Activated T-helper 2 cell treated with anti-CD3 and anti-CD28 coated beads, Interferon-gamma antibody, Interleukin-2, Interleukin-4, amounts not matched to agents 10 μg/mL and 5 μg/mL and 100 μg/mL, durations not matched to agents 14 hours and 24 hours and 36 hours (primary cell): ENCODE data around the gene ZNF514. TPM values are rescaled to one million over a fixed set of nuclear protein-coding genes. Genes with fewer than 3 reads are reported as not detected.
"Not testable (repeated sequence)": the region's sequence is repeated elsewhere in the genome, so short reads cannot be mapped to it uniquely, and the experiment has no call there.

Experiments used
- DNase-seq: peaks from one replicate; pipeline ENCODE4 v3.0.0; 2021; ENCODE audit warnings: low spot score
- H3K27ac Mint-ChIP-seq: one replicate; pipeline ENCODE4 v1.8.0; 2021; ENCODE audit warnings: mixed read lengths
- H3K27me3 Mint-ChIP-seq: one replicate; pipeline ENCODE4 v1.8.0; 2021; ENCODE audit warnings: low read depth, mixed read lengths
- H3K36me3 Mint-ChIP-seq: one replicate; pipeline ENCODE4 v1.8.0; 2021; ENCODE audit warnings: low read depth, mixed read lengths
- H3K4me1 Mint-ChIP-seq: one replicate; pipeline ENCODE4 v1.8.0; 2021; ENCODE audit warnings: low read depth, mixed read lengths
- H3K4me3 Mint-ChIP-seq: one replicate; pipeline ENCODE4 v1.8.0; 2021; ENCODE audit warnings: low read depth, mild to moderate bottlenecking, moderate library complexity, mixed read lengths
- H3K9me3 Mint-ChIP-seq: one replicate; pipeline ENCODE4 v1.8.0; 2021; ENCODE audit warnings: mixed read lengths
- intact Hi-C: fragments of 100-400 bp; cut with micrococcal nuclease; formaldehyde crosslinking; loops from one replicate; pipeline ENCODE4 v1.15.1; 2023
- total RNA-seq: library from RNA; stranded (reverse); gene quantifications from 2 replicates; pipeline ENCODE4 v1.2.3, GENCODE V29; 2022

The ZNF514 gene
- total RNA-seq, 1 donor from 2014 or later: 10.4 TPM

- Mint-ChIP-seq H3K27me3 (no peaks in the 10 kb centered on the region), H3K27ac (no peak overlapping the region), H3K36me3 (peaks cover 70% of the 10 kb centered on the region), H3K4me1 (peaks cover 38% of the 10 kb centered on the region), H3K9me3 (no peaks in the 10 kb centered on the region), H3K4me3 (no peak overlapping the region)
- intact Hi-C loops: loop anchor here (1.0 kb wide), 3 partner anchors 35 to 129 kb away; no protein-coding TSS in a partner anchor
- DNase-seq: peak; percentile 66
Observed at GRCh38 chr2:95115418-95115817, 44.2 kb downstream of the ZNF514 start.

- Mint-ChIP-seq H3K9me3 (no peaks in the 10 kb centered on the region), H3K36me3 (peaks cover 66% of the 10 kb centered on the region), H3K4me3 (no peak overlapping the region), H3K27ac (no peak overlapping the region), H3K4me1 (peaks cover 19% of the 10 kb centered on the region), H3K27me3 (no peaks in the 10 kb centered on the region)
- intact Hi-C loops: no loop called here
- DNase-seq: no peak
Observed at GRCh38 chr2:95113464-95113863, 46.2 kb downstream of the ZNF514 start.

GRCh38 chr2:95110395-95110794 lies 49.3 kb downstream of the ZNF514 start:
- Mint-ChIP-seq H3K4me3 (no peak overlapping the region), H3K27ac (no peak overlapping the region), H3K4me1 (peaks cover 7% of the 10 kb centered on the region), H3K36me3 (peaks cover 73% of the 10 kb centered on the region), H3K9me3 (no peaks in the 10 kb centered on the region), H3K27me3 (no peaks in the 10 kb centered on the region)
- no peak for DNase-seq
- intact Hi-C loops: no loop called here

GRCh38 chr2:95109260-95109659 lies 50.4 kb downstream of the ZNF514 start:
- no peaks in the 10 kb centered on the region for H3K27me3 Mint-ChIP-seq
- no peak overlapping the region for H3K27ac Mint-ChIP-seq
- no peaks in the 10 kb centered on the region for H3K9me3 Mint-ChIP-seq
- H3K4me1 Mint-ChIP-seq: no peaks in the 10 kb centered on the region
- H3K4me3 Mint-ChIP-seq: no peak overlapping the region
- H3K36me3 Mint-ChIP-seq: peaks cover 69% of the 10 kb centered on the region
- intact Hi-C loops: no loop called here
- DNase-seq: no peak

- Mint-ChIP-seq H3K9me3 (no peaks in the 10 kb centered on the region), H3K4me3 (no peak overlapping the region), H3K4me1 (no peaks in the 10 kb centered on the region), H3K27me3 (no peaks in the 10 kb centered on the region), H3K36me3 (peaks cover 73% of the 10 kb centered on the region), H3K27ac (no peak overlapping the region)
- DNase-seq: no peak
- intact Hi-C loops: no loop called here
Observed at GRCh38 chr2:95106081-95106480, 53.6 kb downstream of the ZNF514 start.

GRCh38 chr2:95104606-95105005 lies 55.0 kb downstream of the ZNF514 start:
- H3K27me3 Mint-ChIP-seq: no peaks in the 10 kb centered on the region
- no peak overlapping the region for H3K4me3 Mint-ChIP-seq
- H3K9me3 Mint-ChIP-seq: no peaks in the 10 kb centered on the region
- H3K36me3 Mint-ChIP-seq: peaks cover 75% of the 10 kb centered on the region
- DNase-seq: no peak
- H3K27ac Mint-ChIP-seq: no peak overlapping the region
- intact Hi-C loops: no loop called here
- no peaks in the 10 kb centered on the region for H3K4me1 Mint-ChIP-seq

- H3K9me3 Mint-ChIP-seq: no peaks in the 10 kb centered on the region
- H3K4me1 Mint-ChIP-seq: peaks cover 17% of the 10 kb centered on the region
- intact Hi-C loops: no loop called here
- peaks cover 80% of the 10 kb centered on the region for H3K36me3 Mint-ChIP-seq
- H3K27ac Mint-ChIP-seq: no peak overlapping the region
- no peak overlapping the region for H3K4me3 Mint-ChIP-seq
- no peaks in the 10 kb centered on the region for H3K27me3 Mint-ChIP-seq
- no peak for DNase-seq
Observed at GRCh38 chr2:95099910-95100309, 59.7 kb downstream of the ZNF514 start.

- H3K27ac Mint-ChIP-seq, H3K27me3 Mint-ChIP-seq, intact Hi-C loops, H3K9me3 Mint-ChIP-seq, DNase-seq, H3K4me3 Mint-ChIP-seq: not testable (repeated sequence)
- Mint-ChIP-seq H3K4me1 (peaks cover 24% of the 10 kb centered on the region), H3K36me3 (peaks cover 86% of the 10 kb centered on the region)
Observed at GRCh38 chr2:95098273-95098672, 61.4 kb downstream of the ZNF514 start.

Other genes starting within 250 kb of the ZNF514 start
- 101 and 117 TPM in 2 replicates for gene MAL, start 134.1 kb downstream of the ZNF514 start, total RNA-seq
- 90.7 and 92.4 TPM in 2 replicates for gene MRPS5, start 38.0 kb downstream of the ZNF514 start, total RNA-seq
- gene ZNF2, start 6.0 kb upstream of the ZNF514 start, total RNA-seq: 3.3 and 3.6 TPM in 2 replicates
- gene ZNF892, start 47.7 kb upstream of the ZNF514 start, total RNA-seq: 4.7 and 4.8 TPM in 2 replicates
- 0.59 and 1.1 TPM in 2 replicates for gene PROM2, start 114.6 kb upstream of the ZNF514 start, total RNA-seq
- gene KCNIP3, start 137.5 kb upstream of the ZNF514 start, total RNA-seq: 0.21 and 0.39 TPM in 2 replicates
- 32.5 and 40.3 TPM in 2 replicates for gene FAHD2A, start 242.9 kb upstream of the ZNF514 start, total RNA-seq